ENCODE data around the gene PEX6.

- TF ChIP-seq CTCF (conservative IDR thresholded peaks at IDR 0.05; ENCODE audit: low read length) (no peak), EZH2phosphoT487 (IDR thresholded peaks at IDR 0.05; ENCODE audit: borderline replicate concordance, low read depth, low read length) (no peak)
Measured at GRCh38 chr6:42942444-42942843, 36.5 kb downstream of the PEX6 start.
